Lower leg skin (tissue), 3 donors: ENCODE data around the gene GABRG3.

Source experiments
- CTCF ChIP-seq, 3 donors: fragments of 450-650 bp; IDR thresholded peaks; one replicate each; pipeline ENCODE4 v1.5.1; 2016; ENCODE audit warnings: antibody characterized with exemption in 3 of 3, mild to moderate bottlenecking in 3 of 3, moderate library complexity in 2 of 3
- POLR2A ChIP-seq, 2 donors: fragments of 450-650 bp; IDR thresholded peaks; one replicate each; pipeline ENCODE4 v1.6.1; 2016 to 2017; ENCODE audit warnings: antibody characterized with exemption in 2 of 2, mild to moderate bottlenecking in 1 of 2, moderate library complexity in 1 of 2

- TF ChIP-seq CTCF (IDR thresholded peaks at IDR 0.05) (no peak), POLR2A (IDR thresholded peaks at IDR 0.05) (no peak)
These were observed 283.8 kb downstream of the GABRG3 start for GRCh38 chr15:27254801-27255200.
